HG02571 (cell line): Measurements from ENCODE around the gene ULBP2.
"Not testable (repeated sequence)": the region's sequence is repeated elsewhere in the genome, so short reads cannot be mapped to it uniquely, and the experiment has no call there.

Experiments used
- ATAC-seq: cut with Tn5 transposase; IDR thresholded peaks from one replicate; pipeline ENCODE4 v1.9.1; 2021; ENCODE audit warnings: mild to moderate bottlenecking, moderate library complexity; ENCODE audit not compliant: unreplicated experiment

The ULBP2 gene

DNA sequence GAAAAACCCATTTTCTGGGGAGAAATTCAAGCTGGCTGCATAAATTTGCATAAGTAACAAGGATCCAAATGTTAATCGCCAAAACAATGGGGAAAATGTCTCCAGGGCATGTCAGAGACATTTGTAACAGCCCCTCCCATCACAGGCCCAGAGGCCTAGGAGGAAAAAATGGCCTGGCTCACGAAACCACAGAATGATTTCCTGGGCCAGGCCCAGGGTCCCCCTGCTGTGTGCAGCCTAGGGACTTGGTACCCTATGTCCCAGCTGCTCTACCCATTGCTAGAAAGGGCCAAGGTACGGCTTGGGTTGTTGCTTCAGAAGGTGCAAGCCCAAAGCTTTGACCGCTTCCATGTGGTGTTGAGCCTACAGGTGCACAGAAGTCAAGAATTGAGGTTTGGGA, 33.3 kb upstream of the ULBP2 start:
- not testable (repeated sequence) for ATAC-seq

DNA sequence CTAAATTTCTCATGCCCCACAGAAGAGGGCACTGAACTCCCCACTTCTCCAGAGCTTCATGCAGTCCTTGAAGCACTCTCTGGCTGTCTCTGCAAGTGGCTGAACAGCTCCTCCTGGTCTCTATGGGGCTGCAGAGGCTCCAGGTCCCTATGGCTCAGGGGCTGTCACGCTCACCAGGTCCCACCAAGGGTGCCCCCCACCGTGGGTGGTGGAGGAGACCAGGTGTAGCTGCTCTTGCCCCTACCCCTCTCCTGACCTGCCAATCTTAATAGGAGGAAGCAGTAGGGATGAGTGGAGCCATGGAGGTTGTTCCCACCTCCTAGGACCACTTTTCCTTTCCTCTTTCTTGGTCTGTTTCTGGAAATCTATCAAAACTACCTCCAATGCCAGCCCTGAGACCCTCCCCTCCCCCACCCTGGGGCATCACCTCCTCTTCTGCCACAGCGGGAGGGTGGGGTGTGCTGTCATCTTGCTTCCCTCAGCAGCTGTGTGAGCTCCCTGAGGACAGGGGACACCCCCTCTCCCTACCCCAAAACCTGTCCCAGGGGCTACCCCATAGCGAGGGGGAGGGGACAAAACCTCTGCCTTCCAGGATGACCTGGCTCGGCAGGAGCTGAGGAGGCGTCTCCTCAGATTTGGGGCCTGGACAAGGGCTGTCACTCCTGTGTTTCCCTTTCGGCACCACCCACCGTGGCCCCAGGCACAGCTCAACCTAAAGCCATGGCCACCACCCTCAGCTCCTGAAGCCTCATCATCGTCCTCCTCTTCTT, 31.9 kb upstream of the ULBP2 start:
- ATAC-seq, result no peak

DNA sequence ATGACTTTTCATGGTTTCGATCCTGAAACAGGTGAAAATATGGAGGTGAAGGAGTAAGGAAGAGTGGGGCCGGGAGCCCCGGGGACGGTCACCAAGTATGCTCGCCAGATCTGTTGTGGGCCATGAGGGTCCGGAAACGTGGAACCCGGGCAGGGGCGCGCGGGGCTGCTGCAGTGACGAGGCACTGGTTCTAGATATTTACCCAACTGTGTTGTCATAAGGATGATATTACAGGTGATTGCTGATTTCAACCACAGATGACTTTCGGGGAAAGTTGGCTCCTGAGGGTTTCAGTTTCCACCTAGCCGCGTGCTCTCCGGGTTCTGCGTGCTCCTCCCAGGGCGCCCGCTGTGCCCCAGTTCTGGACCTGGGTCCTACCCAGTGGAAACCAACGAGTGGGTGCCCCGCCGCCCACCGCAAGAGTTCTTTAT, 31.1 kb upstream of the ULBP2 start:
- no peak for ATAC-seq

DNA sequence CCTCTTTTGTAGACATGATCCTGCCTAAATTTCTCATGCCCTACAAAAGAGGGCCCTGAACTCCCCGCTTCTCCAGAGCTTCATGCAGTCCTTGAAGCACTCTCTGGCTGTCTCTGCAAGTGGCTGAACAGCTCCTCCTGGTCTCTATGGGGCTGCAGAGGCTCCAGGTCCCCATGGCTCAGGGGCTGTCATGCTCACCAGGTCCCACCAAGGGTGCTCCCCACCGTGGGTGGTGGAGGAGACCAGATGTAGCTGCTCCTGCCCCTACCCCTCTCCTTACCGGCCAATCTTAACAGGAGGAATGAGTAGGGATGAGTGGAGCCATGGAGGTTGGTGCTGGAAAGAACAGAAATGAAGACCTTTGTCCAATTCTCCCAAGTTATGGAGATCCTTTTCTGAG, 29.1 kb upstream of the ULBP2 start:
- not testable (repeated sequence) for ATAC-seq

DNA sequence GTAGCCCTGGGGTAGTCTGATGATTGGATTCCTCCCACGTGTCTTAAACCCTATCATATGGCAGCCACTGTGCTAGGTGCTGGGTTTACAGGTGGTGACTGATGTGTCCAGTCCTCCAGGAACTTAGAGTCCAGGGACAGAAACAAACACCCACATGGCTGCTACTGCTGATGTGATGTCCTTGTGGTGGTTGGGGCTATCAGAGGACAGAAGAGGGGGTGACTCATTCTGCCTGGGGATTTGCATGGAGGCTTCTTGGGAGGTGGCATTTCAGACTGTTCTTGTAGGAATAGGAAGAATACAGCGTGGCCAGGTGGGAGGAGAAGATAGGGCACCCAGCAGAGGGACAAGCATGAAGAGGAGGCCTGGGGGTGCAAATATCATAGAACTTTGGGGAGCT, 28.7 kb upstream of the ULBP2 start:
- no peak for ATAC-seq

DNA sequence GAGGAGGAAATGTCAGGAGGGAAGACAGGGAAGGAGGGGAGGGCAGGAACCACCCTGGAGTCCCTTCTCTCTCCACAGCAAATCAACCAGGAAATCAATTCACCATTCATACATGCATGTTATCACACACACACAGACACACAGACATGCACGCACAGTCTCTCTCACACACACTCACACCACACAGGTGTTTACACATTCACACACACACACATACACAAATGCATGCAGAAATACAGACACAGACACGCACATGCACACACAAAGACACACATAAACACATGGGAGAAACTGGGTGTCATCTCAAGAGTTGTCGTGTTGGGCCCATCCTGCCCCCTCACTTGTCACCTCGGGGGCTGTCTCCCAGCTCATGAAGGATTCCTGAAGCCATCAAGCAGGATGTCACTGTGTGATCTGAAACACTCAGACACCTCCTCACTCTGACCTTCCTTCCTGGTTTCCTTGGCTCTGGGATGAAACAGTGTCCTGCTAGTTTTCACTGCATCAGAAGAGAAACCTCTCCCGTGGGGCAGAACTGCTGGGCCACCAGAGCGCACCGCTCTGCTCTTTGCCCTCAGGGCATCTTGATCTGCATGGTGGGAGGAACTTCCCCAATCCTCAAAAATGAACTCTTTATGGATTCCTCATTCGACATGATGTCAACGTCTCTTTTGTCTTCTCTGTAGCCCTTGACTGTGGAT, 28.1 kb upstream of the ULBP2 start:
- no peak for ATAC-seq

DNA sequence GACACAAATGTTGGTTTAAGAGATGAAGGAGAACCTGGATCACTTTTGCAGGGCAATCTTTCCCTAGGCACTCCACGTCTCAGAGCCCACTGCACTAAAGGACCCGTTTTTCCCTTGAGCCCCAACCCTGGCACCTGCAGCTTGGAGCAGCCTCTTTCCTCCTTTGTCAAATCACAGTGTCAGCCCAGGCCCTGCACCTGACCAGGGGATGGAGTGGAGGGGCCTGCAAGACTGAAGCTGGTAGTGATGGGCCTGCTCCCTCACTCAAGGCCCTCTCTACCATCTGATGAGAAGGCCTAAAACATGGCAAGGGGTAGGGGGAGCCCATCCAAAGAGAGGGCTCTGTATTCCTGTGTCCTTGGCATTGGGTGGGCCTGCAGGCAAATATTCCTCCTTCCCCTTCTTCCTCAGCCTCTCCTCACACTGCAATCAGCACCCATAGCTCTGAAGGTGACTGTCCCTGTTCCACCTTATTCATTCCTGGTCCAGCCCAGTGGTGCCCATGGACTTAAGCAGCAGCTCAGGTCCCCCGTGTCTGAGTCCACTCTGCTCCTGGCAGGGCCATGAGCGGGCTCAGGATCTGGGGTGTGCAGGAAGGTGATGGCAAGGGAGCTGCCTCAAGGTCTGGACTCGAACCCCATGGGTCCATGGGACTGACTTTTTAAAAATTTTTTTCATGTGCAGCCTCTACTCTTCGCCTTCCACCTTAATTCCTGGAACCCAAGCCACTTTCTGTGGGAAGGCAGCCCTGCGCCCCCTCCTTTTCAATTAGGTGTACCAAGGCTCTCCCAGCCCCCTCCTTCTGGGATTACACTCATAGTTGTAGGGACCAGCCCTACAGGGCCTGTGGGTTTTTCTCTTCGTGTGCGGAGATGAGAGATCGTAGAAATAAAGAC, 25.6 kb upstream of the ULBP2 start:
- no peak for ATAC-seq

DNA sequence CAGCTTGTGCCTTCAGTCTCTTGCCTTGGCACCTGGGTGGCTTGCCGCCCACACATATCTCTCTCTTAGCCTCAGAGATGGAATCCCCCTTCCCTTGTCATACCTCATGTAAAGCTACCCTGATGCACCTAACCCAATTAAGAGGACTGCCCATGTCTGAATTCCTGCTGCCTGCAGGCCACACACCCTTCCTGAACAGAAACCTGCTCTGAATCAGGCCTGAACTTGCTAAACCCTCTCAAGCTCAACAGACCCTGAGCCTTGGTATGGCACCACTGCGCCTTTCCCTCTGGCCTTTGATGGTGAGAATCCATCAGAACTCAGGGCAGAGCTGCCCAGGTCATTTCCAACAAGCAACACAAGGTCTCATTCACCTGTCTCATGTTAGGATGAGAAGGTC, 24.1 kb upstream of the ULBP2 start:
- ATAC-seq, result no peak

DNA sequence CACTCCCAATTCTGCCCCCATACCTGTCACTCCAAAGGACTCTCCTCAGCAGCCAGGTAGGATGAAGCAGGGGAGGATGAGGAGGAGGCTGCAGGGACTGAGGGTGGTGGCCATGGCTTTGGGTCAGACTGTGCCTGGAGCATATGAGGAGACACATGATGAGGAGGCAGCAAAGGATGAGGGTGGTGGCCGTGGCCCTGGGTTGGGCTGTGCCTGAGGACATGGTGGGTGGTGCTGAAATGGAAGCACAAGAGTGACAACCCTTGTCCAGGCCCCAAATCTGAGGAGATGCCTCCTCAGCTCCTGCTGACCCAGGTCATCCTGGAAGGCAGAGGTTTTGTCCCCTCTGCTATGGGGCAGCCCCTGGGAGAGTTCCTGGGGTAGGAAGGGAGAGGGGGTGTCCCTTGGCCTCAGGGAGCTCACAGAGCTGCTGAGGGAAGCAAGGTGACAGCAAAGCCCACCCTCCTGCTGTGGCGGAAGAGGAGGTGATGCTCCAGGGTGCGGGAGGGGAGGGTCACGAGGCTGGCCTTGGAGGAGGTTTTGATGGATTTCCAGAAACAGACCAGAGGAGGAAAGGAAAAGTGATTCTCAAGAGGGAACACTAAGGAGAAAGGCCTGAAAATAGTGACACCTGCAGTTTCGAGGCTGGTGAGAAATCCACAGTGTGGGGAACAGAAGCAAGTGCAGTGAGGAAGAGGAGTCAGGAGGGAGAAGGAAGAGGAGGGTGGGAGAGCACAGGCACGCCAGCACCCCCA, 23.5 kb upstream of the ULBP2 start:
- ATAC-seq, result no peak

DNA sequence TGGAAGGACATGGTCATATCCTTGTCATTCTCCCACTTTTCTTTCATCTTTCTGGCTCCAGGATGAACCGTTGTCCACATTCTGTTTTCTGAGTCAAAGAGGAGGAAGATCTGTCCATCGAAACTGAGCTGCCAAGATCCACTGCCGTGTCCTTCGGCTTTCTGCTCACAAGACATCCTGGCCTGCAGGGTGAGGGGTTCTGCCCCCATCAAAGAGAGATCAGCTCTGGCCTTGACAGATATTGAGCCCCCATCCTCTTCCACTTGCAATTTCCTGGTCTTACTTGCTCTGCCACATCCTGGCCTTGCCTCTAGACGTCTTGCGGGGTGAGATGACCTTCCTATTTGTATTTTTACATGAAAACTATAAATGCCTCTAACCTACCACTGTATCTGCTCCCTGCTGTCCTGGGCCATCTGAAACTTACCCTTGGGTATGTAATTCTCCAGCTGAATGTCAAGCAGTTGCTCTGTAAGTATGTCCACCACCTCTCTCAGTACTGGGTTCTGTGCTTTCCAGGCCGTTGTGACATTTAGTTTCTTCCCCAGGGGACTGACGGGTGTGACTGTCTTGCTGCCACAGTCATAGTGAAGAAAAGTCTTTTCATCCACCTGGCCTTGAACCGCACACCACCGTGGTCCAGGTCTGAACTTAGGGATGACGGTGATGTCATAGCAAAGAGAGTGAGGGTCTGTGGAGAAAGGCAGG, 22.5 kb upstream of the ULBP2 start:
- ATAC-seq, result not testable (repeated sequence)

DNA sequence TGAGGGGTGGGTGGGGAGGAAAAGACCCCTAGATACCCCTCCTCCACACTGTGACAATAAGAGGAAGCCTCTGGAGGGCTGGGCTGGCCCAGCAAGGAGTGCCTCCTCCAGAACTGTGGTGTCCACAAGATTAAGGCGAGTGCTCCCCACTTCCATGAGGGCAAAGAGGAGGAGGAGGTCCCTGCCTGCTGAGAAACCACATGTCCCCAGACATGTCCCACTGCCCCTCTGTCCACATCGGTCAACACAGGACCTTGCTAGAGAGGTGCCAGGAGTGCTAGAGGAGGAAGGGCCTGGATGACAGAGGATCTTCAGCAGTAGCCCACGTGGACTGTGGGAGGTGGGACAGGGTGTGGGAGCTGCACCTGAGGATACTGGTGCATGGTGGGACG, 22.0 kb upstream of the ULBP2 start:
- ATAC-seq, result no peak

DNA sequence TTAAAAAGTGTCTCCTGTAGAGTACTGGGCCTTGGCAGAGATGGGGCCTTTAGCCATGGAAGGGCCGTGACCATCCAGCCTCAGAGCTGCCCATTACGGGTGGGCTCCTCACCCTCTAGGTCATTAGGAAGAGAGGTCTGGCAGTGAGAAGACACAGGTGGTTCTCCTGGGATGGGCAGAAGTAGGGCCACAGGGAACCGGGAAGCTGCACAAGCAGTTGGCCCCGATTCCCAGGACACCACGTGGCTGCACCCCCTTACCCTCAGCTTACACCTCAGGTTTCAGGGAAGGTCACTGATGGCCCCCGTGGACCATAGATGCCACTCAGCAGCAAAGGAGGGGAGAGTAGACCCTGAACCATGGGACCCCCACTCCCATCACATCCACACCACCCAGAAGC, 20.5 kb upstream of the ULBP2 start:
- no peak for ATAC-seq

DNA sequence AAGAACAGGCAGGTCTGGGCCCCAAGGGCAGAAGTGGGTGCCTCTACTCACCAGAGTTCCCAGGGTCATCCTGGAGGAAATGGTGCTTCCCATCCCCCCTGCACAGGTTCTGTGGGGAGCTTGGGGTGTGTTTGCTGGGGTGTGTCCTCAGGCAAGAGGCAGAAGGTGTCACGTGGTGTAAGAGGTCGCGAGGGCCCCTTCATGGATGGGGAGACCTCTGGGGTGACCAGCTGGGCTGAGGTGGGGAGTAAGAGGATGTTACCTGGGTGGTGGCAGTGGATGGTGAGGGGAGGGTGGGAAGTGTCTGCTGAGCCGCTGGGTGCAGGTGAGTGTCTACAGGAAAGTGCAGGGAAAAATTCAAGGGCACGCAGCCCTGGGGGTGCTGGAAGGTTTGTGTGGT, 19.7 kb upstream of the ULBP2 start:
- ATAC-seq, result not testable (repeated sequence)

DNA sequence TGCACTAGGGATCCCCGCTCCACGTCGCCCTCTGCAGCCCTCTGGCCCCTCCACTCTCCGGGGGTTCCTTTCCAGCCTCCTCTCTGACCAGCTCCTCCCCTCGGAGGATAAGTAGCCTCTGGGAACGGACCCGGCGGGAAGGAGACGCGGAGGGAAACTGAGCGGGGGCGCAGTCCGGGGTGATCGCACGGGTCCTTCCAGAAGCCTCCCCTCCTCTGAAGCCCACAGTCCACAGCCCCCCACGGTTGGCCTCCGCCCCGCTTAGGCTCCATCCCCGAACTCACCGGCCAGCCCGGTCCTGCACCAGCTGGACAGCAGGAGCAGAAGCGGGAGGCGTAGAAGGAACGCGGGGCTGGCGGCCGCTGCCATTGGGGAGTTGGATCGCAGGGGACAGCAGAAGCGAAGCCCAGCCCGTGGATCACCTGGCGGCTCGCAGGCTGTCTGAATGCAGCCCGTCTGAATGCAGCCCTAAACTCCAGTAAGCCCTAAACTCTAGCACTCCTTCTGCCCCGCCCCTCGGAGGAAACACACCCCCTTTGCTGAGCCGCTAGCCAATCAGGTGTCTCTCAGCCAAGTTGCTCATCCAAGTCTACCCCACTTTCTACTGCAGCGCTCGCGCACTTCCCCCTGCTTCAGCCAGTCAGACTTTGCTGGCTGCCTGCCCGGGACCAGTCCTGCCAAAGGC, 19.0 kb upstream of the ULBP2 start, which contains the start of gene RAET1G:
TSS of gene RAET1G (minus strand) at position 480 of the 685 bp plus-strand sequence. CDS start at position 369, 111 bp downstream.
- no peak for ATAC-seq

DNA sequence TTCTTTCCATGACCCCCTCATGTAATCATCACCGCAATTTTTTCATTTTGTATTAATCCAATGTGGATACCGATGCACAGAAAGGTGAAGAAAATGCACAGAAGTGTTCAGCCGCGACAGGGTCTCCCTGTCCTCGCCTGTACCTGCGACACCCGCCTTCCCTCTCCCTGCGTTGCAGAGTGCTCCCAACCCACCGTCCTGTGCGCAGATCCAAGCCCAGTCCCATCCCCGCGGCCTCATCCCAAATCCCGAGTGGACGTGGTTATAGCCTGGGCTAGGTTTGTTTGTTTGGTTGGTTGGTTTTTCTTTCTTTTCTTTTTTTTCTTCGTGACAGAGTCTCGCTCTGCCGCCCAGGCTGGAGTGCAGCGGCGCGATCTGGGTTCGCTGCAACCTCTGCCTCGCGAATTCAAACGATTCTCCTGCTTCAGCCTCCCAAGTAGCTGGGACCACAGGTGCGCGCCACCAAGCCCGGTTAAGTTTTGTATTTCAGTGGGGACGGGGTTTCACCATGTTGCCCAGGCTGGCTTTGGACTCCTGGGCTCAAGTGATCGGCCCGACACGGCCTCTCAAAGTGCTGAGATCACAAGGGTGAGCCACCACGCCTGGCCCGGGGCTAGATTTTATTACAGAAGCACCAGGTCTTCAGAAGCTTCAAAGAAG, 18.4 kb upstream of the ULBP2 start:
- no peak for ATAC-seq

DNA sequence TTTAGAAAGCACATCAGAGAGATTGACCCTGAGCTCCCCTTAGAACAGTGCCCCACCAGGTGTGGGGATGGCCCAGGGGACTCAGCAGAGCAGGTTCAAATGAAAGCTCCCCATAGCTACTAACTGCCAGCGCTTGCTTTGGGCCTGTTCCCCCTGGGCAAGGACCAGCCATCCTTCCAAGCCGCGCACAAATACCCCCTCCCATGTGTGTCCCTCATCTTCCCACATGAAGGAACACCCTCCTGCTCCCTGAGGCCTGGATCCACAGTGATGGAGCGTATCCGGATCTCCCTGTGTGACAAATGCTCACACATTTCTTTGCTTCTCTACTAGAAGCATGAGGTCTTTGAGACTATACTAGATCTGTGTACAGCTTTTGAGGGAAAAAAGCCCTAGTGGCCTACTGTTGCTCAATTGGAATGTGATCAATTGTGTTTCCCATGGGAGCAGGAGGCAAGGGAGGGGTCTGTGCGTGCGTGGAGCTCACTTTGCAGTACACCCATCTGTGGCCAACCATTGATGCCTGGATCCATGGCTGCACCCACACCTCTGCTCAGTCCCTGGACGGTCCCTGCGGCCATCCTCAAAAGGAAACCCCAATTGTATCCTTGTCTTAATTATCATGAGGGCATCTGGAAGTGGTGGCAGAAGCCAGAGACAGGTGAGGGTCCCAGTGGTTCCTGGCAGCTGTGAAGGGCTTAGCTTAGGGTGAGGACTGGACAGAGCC, 17.4 kb upstream of the ULBP2 start:
- ATAC-seq, result no peak

DNA sequence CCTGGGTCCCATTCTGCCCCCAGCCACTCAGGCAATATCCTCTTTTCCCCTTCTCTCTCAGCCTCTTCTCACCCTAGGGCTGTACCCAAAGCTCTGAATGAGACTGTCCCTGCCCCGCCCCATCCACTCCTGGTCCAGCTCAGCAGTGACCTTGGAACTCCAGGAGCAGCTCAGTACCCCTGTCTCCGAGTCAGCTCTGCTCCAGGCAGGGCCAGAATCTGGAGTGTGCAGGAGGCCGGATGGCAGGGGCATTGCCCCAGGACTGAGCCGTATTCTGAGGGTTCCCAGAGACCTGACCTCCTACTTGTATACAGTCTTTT, 16.9 kb upstream of the ULBP2 start:
- no peak for ATAC-seq

DNA sequence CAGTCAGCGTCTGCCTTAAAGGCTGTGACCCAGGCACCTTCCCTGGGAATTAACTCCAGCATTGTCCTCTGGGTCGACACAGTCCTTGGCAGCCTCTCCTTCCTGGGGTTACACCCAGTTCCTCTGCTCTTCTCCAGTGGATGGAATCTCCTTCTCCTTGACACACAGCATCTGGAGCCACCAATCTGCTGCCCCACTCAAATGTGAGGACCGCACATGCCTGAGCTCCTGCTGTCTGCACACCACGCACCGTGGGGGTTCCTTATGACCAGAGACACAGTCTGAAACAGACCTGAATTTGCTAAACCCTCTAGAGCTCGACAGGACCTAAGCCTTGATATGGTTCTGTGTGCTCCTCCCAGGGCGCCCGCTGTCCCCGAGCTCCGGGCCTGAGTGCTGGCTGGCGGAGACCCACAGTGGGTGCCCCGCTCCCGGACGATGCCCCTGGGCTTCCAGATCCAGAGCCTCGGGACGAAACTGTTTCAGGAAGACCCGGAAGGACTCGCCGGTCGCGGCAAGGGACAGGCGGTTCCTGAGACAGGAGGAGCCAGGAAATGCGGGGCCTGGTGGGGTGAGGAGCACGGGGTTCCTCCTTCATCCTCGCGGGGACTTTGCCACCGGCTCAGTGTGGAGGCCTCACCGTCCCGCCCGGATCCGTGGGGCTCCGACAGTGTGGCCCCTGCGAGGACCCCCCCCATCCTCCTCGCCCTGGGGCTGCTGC, 16.4 kb upstream of the ULBP2 start:
- no peak for ATAC-seq
